K562 (cell line): Measurements from ENCODE around the gene ZSWIM6. TPM values are rescaled to one million over a fixed set of nuclear protein-coding genes. Genes with fewer than 3 reads are reported as not detected.

Experiments
- ATAC-seq: fragments of 200-7000 bp; cut with Tn5 transposase; 3 replicates; pipeline ENCODE4 v1.9.1; 2020; ENCODE audit warnings: moderate library complexity
- BruUV-seq: library from RNA; stranded (reverse); fragments of 400-500 nt; replicated peaks from 2 replicates; lab custom pipeline; 2021; lab: Mats Ljungman, UMichigan
- CTCF ChIA-PET: fragments of 300-600 bp; formaldehyde crosslinking; extraction: SDS; loops from one replicate; lab custom pipeline; 2021; ENCODE audit warnings: low intra/inter-chr PET ratio; lab: Yijun Ruan, JAX
- POLR2A ChIA-PET: fragments of 300-600, 350-650 bp; sonication (Branson Sonifier 250); formaldehyde crosslinking; extraction: SDS; loops from one replicate; lab custom pipeline; 2021; ENCODE audit warnings: antibody characterized with exemption, inconsistent platforms; lab: Yijun Ruan, JAX
- DNase-seq, 4 experiments: peaks; one replicate each; pipeline versions ENCODE4 v3.0.0 to v3.0.0-alpha.2; 2011 to 2018; ENCODE audit warnings: low spot score in 3 of 4, mixed read lengths in 3 of 4; ENCODE audit errors: extremely low read depth in 1 of 4
- FAIRE-seq: peaks from 2 replicates; lab custom pipeline; 2011; peaks lifted over from hg19 to GRCh38; lab: Jason Lieb, UNC
- H2AFZ ChIP-seq: 2 replicates; pipeline ENCODE4 v1.6.0; 2011; ENCODE audit warnings: low read depth, low read length, control low read depth, inconsistent platforms
- H3K27ac ChIP-seq: fragments of 200-600 bp; 3 replicates; pipeline ENCODE4 v1.8.0; 2011; ENCODE audit warnings: low read depth, mild to moderate bottlenecking, control low read depth, inconsistent platforms, low read length, moderate library complexity, mixed read lengths; ENCODE audit errors: extremely low read depth
- H3K27me3 ChIP-seq, 2 experiments: fragments of 300-600 bp in 1 of 2; 2 replicates in 1 of 2; 3 replicates in 1 of 2; pipeline versions ENCODE4 v1.6.0 to v1.8.0; 2011; ENCODE audit warnings: inconsistent platforms in 2 of 2, low read length in 2 of 2, mild to moderate bottlenecking in 1 of 2, mixed read lengths in 1 of 2, moderate library complexity in 1 of 2; ENCODE audit not compliant: control insufficient read depth in 2 of 2, insufficient read depth in 2 of 2
- H3K36me3 ChIP-seq: fragments of 300-600 bp; 3 replicates; pipeline ENCODE4 v1.8.0; 2011; ENCODE audit warnings: mild to moderate bottlenecking, low read length, inconsistent platforms; ENCODE audit not compliant: control insufficient read depth, insufficient read depth
- H3K4me1 ChIP-seq, 2 experiments: fragments of 200-600 bp in 1 of 2; replicated peaks in 1 of 2; 2 replicates in 1 of 2; 3 replicates in 1 of 2; pipeline versions ENCODE4 v1.5.1 to v1.8.0; 2011; ENCODE audit warnings: inconsistent platforms in 2 of 2, low read length in 2 of 2, mild to moderate bottlenecking in 1 of 2, mixed read lengths in 1 of 2, moderate library complexity in 1 of 2; ENCODE audit not compliant: control insufficient read depth in 2 of 2, insufficient read depth in 2 of 2
- H3K4me2 ChIP-seq: 2 replicates; pipeline ENCODE4 v1.6.1; 2011; ENCODE audit warnings: low read length, control low read depth, inconsistent platforms, mixed read lengths; ENCODE audit not compliant: insufficient read depth
- H3K4me3 ChIP-seq: fragments of 200-600 bp; sonication (generic), shearing (Covaris generic); 2 replicates; pipeline ENCODE4 v1.5.1; 2016; ENCODE audit warnings: control low read depth, inconsistent platforms
- H3K79me2 ChIP-seq: fragments of 200-600 bp; 3 replicates; pipeline ENCODE4 v1.8.0; 2011; ENCODE audit warnings: low read length, inconsistent platforms; ENCODE audit not compliant: control insufficient read depth, insufficient read depth
- H3K9ac ChIP-seq, 2 experiments: 2 replicates each; pipeline versions ENCODE4 v1.6.0 to v1.6.1; 2011; ENCODE audit warnings: low read depth in 2 of 2, low read length in 2 of 2, control low read depth in 1 of 2, inconsistent platforms in 1 of 2, mild to moderate bottlenecking in 1 of 2, mixed read lengths in 1 of 2; ENCODE audit not compliant: insufficient read depth in 1 of 2
- H3K9me1 ChIP-seq: one replicate; pipeline ENCODE4 v1.6.0; 2011; ENCODE audit warnings: inconsistent platforms, mild to moderate bottlenecking, low read length, moderate library complexity; ENCODE audit not compliant: control insufficient read depth, insufficient read depth
- H3K9me3 ChIP-seq: replicated peaks from 2 replicates; pipeline ENCODE4 v1.5.1; 2011; ENCODE audit warnings: low read depth, low read length, inconsistent platforms; ENCODE audit not compliant: control insufficient read depth, insufficient read depth
- H4K20me1 ChIP-seq: replicated peaks from 2 replicates; pipeline ENCODE4 v1.6.1; 2011; ENCODE audit warnings: low read length, inconsistent platforms, mixed read lengths; ENCODE audit not compliant: control insufficient read depth, insufficient read depth
- BRD9 ChIP-seq: fragments of 450-650 bp; IDR thresholded peaks from 2 replicates; pipeline ENCODE4 v1.6.1; 2018; ENCODE audit warnings: low read depth; ENCODE audit not compliant: partially characterized antibody
- CC2D1A ChIP-seq: fragments of 450-650 bp; IDR thresholded peaks from 2 replicates; pipeline ENCODE4 v1.6.1; 2017; ENCODE audit warnings: mild to moderate bottlenecking
- USF2 ChIP-seq: sonication (generic); formaldehyde crosslinking; IDR thresholded peaks from 2 replicates; pipeline ENCODE4 v1.5.0; 2020; ENCODE audit warnings: missing genetic modification reagents
- WGBS: fragments of 100-300 bp; shearing (Covaris generic); methylation state at CpG from one replicate; pipeline ENCODE4 v1.1.6; 2016; ENCODE audit warnings: low coverage, mixed read lengths; ENCODE audit not compliant: insufficient coverage; ENCODE audit errors: missing lambda C conversion rate; 5-methylcytosine and 5-hydroxymethylcytosine counted together
- in situ Hi-C: fragments of 300-500 bp; cut with MboI; formaldehyde crosslinking; loops from 4 replicates; pipeline ENCODE4 v1.15.0; 2018; ENCODE audit warnings: inconsistent platforms, mixed read lengths
- intact Hi-C: fragments of 100-400 bp; cut with micrococcal nuclease; formaldehyde crosslinking; loops from 2 replicates; pipeline ENCODE4 v1.14.2; 2022
- polyA plus RNA-seq, 8 experiments: library from polyadenylated mRNA; depleted of rRNA in 4 of 8; stranded (reverse) in 5 of 8; unstranded in 3 of 8; fragments of >200 nt; fragmentation: Nextera tagmentation in 2 of 8; fragmentation: Illumina TruSeq in 1 of 8; extraction: Ambion mirVana in 2 of 8; extraction: Trizol in 1 of 8; gene quantifications; 2 replicates each; pipeline versions ENCODE4 v1.2.1 to v1.2.3, GENCODE V29; 2011 to 2014; ENCODE audit warnings: inconsistent platforms in 1 of 8, missing spikeins in 1 of 8
- total RNA-seq, 7 experiments: library from RNA; depleted of rRNA in 6 of 7; stranded (reverse); fragments of >200 nt in 6 of 7; fragmentation: Illumina TruSeq in 2 of 7; extraction: Trizol in 2 of 7; gene quantifications; 2 replicates each; pipeline versions ENCODE4 v1.2.1 to v1.2.3, GENCODE V29; 2011 to 2021; ENCODE audit warnings: low replicate concordance in 1 of 7
- TF ChIP-seq, protein P1 (sequence below): fragments of 250-450 bp; sonication (Bioruptor Pico); IDR thresholded peaks from 2 replicates; pipeline ENCODE4 v1.9.0; 2021; ENCODE audit warnings: mild to moderate bottlenecking, inconsistent platforms

Gene ZSWIM6
- total and polyA plus RNA-seq, 9 of the 15 experiments (the other 6 are each of a cell fraction or from before 2014, with no cell fraction given): 0.81 to 3.2 (median 2.0) TPM

DNA sequence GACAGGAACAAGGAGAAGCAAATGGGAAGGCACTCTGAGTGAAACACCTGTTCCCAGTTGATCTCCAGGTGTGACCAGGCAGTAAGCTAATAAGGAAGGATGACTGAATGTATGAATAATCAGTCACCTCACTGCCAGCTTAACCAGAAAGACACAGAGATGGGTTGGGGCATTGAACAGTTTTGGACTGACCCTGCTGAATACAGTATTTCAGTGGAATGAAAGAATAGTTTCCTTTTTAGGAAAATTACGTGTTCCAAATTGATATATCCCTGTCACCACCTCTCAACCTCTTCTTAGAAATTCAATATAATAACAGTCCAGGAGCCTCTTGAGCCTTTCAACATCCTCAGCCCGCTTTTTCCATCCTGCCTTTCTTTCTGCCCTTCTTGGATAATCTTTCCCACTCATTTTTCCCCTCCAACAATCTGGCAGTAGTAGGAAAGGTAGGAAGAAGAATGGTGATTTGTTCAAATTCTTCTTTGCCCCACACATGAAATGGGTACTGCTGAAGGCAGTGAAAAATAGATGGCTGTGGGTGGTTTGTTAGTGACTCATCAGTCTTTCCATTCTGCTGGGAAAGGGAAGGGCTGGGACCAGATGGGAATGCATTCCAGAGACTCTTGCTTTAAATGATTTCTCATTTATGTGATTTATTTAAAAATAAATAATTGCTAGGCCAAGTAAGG is 117.9 kb downstream of the ZSWIM6 start:
- no peak overlapping the region for H3K4me2 ChIP-seq
- H3K79me2 ChIP-seq: no peaks in the 10 kb centered on the region
- no peak overlapping the region for H2AFZ ChIP-seq
- CTCF ChIA-PET: no interaction called here
- no peak overlapping the region for H3K9ac ChIP-seq
- H3K4me1 ChIP-seq: no peaks in the 10 kb centered on the region
- ATAC-seq (no peak), FAIRE-seq (no peak), DNase-seq (no peak)
- in situ Hi-C loops (no loop called here), intact Hi-C loops (no loop called here)
- no peaks in the 10 kb centered on the region for H3K9me1 ChIP-seq
- H3K4me3 ChIP-seq: no peak overlapping the region
- H3K27me3 ChIP-seq: no peaks in the 10 kb centered on the region
- H3K9me3 ChIP-seq: no peaks in the 10 kb centered on the region
- 6% methylated on average over 2 of the region's 2 CpGs for WGBS
- POLR2A ChIA-PET: interaction anchor here (1.1 kb wide), 1 partner anchor 19 kb away, joined by 4 read pairs; no protein-coding TSS in a partner anchor
- TF ChIP-seq CC2D1A: no peak
- TF ChIP-seq, protein P1, sequence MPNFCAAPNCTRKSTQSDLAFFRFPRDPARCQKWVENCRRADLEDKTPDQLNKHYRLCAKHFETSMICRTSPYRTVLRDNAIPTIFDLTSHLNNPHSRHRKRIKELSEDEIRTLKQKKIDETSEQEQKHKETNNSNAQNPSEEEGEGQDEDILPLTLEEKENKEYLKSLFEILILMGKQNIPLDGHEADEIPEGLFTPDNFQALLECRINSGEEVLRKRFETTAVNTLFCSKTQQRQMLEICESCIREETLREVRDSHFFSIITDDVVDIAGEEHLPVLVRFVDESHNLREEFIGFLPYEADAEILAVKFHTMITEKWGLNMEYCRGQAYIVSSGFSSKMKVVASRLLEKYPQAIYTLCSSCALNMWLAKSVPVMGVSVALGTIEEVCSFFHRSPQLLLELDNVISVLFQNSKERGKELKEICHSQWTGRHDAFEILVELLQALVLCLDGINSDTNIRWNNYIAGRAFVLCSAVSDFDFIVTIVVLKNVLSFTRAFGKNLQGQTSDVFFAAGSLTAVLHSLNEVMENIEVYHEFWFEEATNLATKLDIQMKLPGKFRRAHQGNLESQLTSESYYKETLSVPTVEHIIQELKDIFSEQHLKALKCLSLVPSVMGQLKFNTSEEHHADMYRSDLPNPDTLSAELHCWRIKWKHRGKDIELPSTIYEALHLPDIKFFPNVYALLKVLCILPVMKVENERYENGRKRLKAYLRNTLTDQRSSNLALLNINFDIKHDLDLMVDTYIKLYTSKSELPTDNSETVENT (CRISPR knock-in tag): no peak
- no peak for TF ChIP-seq USF2
- no peak for TF ChIP-seq BRD9
- H3K27ac ChIP-seq: no peak overlapping the region
- 0 out of 2 replicates have a peak, but pooled peaks cover 3% of the 10 kb centered on the region for H4K20me1 ChIP-seq
- no TSS peak for BruUV-seq
- H3K36me3 ChIP-seq: no peaks in the 10 kb centered on the region
